HepG2 (cell line): ENCODE measurements around the gene ACTL8.

Experiments used
- ATF7 ChIP-seq, 2 experiments: fragments of 450-650 bp in 1 of 2; sonication (generic) in 1 of 2; formaldehyde crosslinking in 1 of 2; IDR thresholded peaks; 2 replicates each; pipeline versions ENCODE4 v1.4.0 to v1.6.1; 2016 to 2020; ENCODE audit warnings: antibody characterized with exemption in 1 of 2, mild to moderate bottlenecking in 1 of 2, missing genetic modification reagents in 1 of 2
- CEBPG ChIP-seq: IDR thresholded peaks from 2 replicates; pipeline ENCODE4 v1.6.1; 2016
- CTCF ChIP-seq: sonication (generic); formaldehyde crosslinking; IDR thresholded peaks from 2 replicates; pipeline ENCODE4 v1.5.0; 2020; ENCODE audit warnings: mild to moderate bottlenecking, missing genetic modification reagents, moderate library complexity
- FIP1L1 ChIP-seq: fragments of 200-400 bp; formaldehyde crosslinking; IDR thresholded peaks from 2 replicates; pipeline ENCODE4 v1.6.1; 2018; ENCODE audit warnings: low read depth, mild to moderate bottlenecking, low read length, moderate library complexity, borderline replicate concordance; ENCODE audit not compliant: insufficient read depth
- HNRNPH1 ChIP-seq: fragments of 200-400 bp; formaldehyde crosslinking; optimal IDR thresholded peaks from 2 replicates; pipeline ENCODE3; 2017; ENCODE audit warnings: mild to moderate bottlenecking, low read depth, low read length
- PAX8 ChIP-seq: sonication (generic); formaldehyde crosslinking; IDR thresholded peaks from 2 replicates; pipeline ENCODE4 v1.8.0; 2022; ENCODE audit warnings: mild to moderate bottlenecking, missing genetic modification reagents, borderline replicate concordance
- POLR2A ChIP-seq, 2 experiments: IDR thresholded peaks; 2 replicates each; pipeline ENCODE4 v1.6.1; 2011; ENCODE audit warnings: low read depth in 2 of 2, low read length in 2 of 2, mild to moderate bottlenecking in 1 of 2, moderate library complexity in 1 of 2; ENCODE audit not compliant: insufficient read depth in 1 of 2
- TP53 ChIP-seq: sonication (generic); formaldehyde crosslinking; conservative IDR thresholded peaks from 2 replicates; pipeline ENCODE4 v1.4.0; 2020; ENCODE audit warnings: missing genetic modification reagents
- ZFP36L2 ChIP-seq: sonication (generic); formaldehyde crosslinking; IDR thresholded peaks from 2 replicates; pipeline ENCODE4 v1.4.0; 2020; ENCODE audit warnings: missing genetic modification reagents
- ZNF569 ChIP-seq: sonication (generic); formaldehyde crosslinking; IDR thresholded peaks from 2 replicates; pipeline ENCODE4 v1.5.0; 2020; ENCODE audit warnings: mild to moderate bottlenecking, missing genetic modification reagents, moderate library complexity, borderline replicate concordance
- ZSCAN5A ChIP-seq: sonication (generic); formaldehyde crosslinking; IDR thresholded peaks from 2 replicates; pipeline ENCODE4 v1.8.0; 2022; ENCODE audit warnings: mild to moderate bottlenecking, missing genetic modification reagents, borderline replicate concordance
- TF ChIP-seq, protein P1 (sequence below), 2 experiments: sonication (generic) in 1 of 2; formaldehyde crosslinking in 1 of 2; IDR thresholded peaks; 2 replicates each; pipeline versions ENCODE4 v1.5.1 to v1.6.1; 2011 to 2020; ENCODE audit warnings: borderline replicate concordance in 1 of 2, low read depth in 1 of 2, low read length in 1 of 2, mild to moderate bottlenecking in 1 of 2, missing genetic modification reagents in 1 of 2, moderate library complexity in 1 of 2
- TF ChIP-seq, protein P2 (sequence below): sonication (generic); formaldehyde crosslinking; IDR thresholded peaks from 2 replicates; pipeline ENCODE4 v1.4.0; 2020; ENCODE audit warnings: missing genetic modification reagents, borderline replicate concordance

- TF ChIP-seq, protein P1, sequence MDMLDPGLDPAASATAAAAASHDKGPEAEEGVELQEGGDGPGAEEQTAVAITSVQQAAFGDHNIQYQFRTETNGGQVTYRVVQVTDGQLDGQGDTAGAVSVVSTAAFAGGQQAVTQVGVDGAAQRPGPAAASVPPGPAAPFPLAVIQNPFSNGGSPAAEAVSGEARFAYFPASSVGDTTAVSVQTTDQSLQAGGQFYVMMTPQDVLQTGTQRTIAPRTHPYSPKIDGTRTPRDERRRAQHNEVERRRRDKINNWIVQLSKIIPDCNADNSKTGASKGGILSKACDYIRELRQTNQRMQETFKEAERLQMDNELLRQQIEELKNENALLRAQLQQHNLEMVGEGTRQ (IDR thresholded peaks at IDR 0.05; ENCODE audit: low read depth, low read length): no peak
- TF ChIP-seq, protein P1 (CRISPR knock-in tag; IDR thresholded peaks at IDR 0.05; ENCODE audit: borderline replicate concordance): no peak
- TF ChIP-seq FIP1L1: no peak
- TF ChIP-seq CEBPG (CRISPR knock-in tag): no peak
- no peak for TF ChIP-seq ZFP36L2
- TF ChIP-seq ZNF569 (CRISPR knock-in tag): no peak
- no peak for TF ChIP-seq PAX8
- TF ChIP-seq ZSCAN5A: no peak
- TF ChIP-seq POLR2A (IDR thresholded peaks at IDR 0.05; ENCODE audit: insufficient read depth in 1 of 2, low read depth in 2 of 2, low read length in 2 of 2): no peak
- TF ChIP-seq, protein P2, sequence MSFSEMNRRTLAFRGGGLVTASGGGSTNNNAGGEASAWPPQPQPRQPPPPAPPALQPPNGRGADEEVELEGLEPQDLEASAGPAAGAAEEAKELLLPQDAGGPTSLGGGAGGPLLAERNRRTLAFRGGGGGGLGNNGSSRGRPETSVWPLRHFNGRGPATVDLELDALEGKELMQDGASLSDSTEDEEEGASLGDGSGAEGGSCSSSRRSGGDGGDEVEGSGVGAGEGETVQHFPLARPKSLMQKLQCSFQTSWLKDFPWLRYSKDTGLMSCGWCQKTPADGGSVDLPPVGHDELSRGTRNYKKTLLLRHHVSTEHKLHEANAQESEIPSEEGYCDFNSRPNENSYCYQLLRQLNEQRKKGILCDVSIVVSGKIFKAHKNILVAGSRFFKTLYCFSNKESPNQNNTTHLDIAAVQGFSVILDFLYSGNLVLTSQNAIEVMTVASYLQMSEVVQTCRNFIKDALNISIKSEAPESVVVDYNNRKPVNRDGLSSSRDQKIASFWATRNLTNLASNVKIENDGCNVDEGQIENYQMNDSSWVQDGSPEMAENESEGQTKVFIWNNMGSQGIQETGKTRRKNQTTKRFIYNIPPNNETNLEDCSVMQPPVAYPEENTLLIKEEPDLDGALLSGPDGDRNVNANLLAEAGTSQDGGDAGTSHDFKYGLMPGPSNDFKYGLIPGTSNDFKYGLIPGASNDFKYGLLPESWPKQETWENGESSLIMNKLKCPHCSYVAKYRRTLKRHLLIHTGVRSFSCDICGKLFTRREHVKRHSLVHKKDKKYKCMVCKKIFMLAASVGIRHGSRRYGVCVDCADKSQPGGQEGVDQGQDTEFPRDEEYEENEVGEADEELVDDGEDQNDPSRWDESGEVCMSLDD (CRISPR knock-in tag): no peak
- no peak for TF ChIP-seq TP53
- TF ChIP-seq CTCF (CRISPR knock-in tag): no peak
- TF ChIP-seq HNRNPH1: no peak
- TF ChIP-seq ATF7 (IDR thresholded peaks at IDR 0.05): no peak
- no peak for TF ChIP-seq ATF7 (CRISPR knock-in tag; IDR thresholded peaks at IDR 0.05)
These were observed 115.5 kb downstream of the ACTL8 start for GRCh38 chr1:17870679-17871078.
